A549 (cell line): ENCODE measurements around the gene PSMA7.

Experiments
- CEBPB ChIP-seq, 2 experiments: fragments of >200 bp in 1 of 2; sonication (Bioruptor Twin) in 1 of 2; formaldehyde crosslinking in 1 of 2; IDR thresholded peaks; 2 replicates each; pipeline ENCODE4 v1.6.1; 2012 to 2016
- EP300 ChIP-seq, 2 experiments: fragments of >200 bp; sonication (Bioruptor Twin); formaldehyde crosslinking; IDR thresholded peaks; 2 replicates in 1 of 2; 3 replicates in 1 of 2; pipeline ENCODE4 v1.6.1; 2016 to 2017
- HOXB13 ChIP-seq: fragments of 250-450 bp; sonication (Bioruptor Pico); IDR thresholded peaks from 2 replicates; pipeline ENCODE4 v1.5.0; 2020; ENCODE audit warnings: low read depth, mild to moderate bottlenecking, moderate library complexity
- JUNB ChIP-seq: fragments of >200 bp; sonication (Bioruptor Twin); formaldehyde crosslinking; IDR thresholded peaks from 2 replicates; pipeline ENCODE4 v1.6.1; 2016
- MYC ChIP-seq: IDR thresholded peaks from 2 replicates; pipeline ENCODE4 v1.6.1; 2012; ENCODE audit warnings: mild to moderate bottlenecking, inconsistent platforms, low read length, improper control_type of control experiment, borderline replicate concordance
- NFE2L2 ChIP-seq: fragments of 150-350 bp; conservative IDR thresholded peaks from 2 replicates; pipeline ENCODE4 v1.6.1; 2014; ENCODE audit warnings: low read length
- POLR2A ChIP-seq: IDR thresholded peaks from 2 replicates; pipeline ENCODE4 v1.6.1; 2012; ENCODE audit warnings: mild to moderate bottlenecking, low read length
- TF ChIP-seq, protein P1 (sequence below): fragments of >200 bp; sonication (Bioruptor Twin); formaldehyde crosslinking; IDR thresholded peaks from 3 replicates; pipeline ENCODE4 v1.5.1; 2016
- TF ChIP-seq, protein P2 (sequence below): fragments of 200-600 bp; sonication (generic); IDR thresholded peaks from 2 replicates; pipeline ENCODE4 v1.6.1; 2016; ENCODE audit warnings: antibody characterized with exemption, mild to moderate bottlenecking, moderate library complexity

DNA sequence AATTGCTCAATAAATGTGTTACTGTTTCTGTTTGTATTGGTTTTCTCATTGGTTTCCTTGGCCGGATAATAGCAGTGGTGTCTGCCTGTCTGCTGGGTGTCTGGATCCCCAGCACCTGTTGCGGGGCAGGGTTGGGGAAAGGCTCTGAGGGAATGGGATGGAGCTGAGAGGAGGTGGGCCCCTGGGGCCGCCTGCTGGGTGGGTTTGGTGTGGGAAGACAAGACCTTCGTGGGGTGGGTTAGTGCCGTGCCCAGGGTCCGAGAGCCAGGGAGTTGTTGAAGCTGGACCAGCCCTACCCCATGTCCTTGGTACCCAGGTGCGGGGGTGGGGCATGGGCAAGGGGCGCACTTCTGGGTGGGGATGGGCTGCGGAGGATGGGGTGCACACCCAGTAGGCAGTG is 4.3 kb upstream of the PSMA7 start:
- no peak for TF ChIP-seq CEBPB (IDR thresholded peaks at IDR 0.05)
- TF ChIP-seq, protein P1, sequence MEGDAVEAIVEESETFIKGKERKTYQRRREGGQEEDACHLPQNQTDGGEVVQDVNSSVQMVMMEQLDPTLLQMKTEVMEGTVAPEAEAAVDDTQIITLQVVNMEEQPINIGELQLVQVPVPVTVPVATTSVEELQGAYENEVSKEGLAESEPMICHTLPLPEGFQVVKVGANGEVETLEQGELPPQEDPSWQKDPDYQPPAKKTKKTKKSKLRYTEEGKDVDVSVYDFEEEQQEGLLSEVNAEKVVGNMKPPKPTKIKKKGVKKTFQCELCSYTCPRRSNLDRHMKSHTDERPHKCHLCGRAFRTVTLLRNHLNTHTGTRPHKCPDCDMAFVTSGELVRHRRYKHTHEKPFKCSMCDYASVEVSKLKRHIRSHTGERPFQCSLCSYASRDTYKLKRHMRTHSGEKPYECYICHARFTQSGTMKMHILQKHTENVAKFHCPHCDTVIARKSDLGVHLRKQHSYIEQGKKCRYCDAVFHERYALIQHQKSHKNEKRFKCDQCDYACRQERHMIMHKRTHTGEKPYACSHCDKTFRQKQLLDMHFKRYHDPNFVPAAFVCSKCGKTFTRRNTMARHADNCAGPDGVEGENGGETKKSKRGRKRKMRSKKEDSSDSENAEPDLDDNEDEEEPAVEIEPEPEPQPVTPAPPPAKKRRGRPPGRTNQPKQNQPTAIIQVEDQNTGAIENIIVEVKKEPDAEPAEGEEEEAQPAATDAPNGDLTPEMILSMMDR, result no peak
- TF ChIP-seq EP300 (IDR thresholded peaks at IDR 0.05), result no peak
- no peak for TF ChIP-seq POLR2A
- TF ChIP-seq MYC, result no peak
- TF ChIP-seq, protein P2, sequence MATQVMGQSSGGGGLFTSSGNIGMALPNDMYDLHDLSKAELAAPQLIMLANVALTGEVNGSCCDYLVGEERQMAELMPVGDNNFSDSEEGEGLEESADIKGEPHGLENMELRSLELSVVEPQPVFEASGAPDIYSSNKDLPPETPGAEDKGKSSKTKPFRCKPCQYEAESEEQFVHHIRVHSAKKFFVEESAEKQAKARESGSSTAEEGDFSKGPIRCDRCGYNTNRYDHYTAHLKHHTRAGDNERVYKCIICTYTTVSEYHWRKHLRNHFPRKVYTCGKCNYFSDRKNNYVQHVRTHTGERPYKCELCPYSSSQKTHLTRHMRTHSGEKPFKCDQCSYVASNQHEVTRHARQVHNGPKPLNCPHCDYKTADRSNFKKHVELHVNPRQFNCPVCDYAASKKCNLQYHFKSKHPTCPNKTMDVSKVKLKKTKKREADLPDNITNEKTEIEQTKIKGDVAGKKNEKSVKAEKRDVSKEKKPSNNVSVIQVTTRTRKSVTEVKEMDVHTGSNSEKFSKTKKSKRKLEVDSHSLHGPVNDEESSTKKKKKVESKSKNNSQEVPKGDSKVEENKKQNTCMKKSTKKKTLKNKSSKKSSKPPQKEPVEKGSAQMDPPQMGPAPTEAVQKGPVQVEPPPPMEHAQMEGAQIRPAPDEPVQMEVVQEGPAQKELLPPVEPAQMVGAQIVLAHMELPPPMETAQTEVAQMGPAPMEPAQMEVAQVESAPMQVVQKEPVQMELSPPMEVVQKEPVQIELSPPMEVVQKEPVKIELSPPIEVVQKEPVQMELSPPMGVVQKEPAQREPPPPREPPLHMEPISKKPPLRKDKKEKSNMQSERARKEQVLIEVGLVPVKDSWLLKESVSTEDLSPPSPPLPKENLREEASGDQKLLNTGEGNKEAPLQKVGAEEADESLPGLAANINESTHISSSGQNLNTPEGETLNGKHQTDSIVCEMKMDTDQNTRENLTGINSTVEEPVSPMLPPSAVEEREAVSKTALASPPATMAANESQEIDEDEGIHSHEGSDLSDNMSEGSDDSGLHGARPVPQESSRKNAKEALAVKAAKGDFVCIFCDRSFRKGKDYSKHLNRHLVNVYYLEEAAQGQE, result no peak
- no peak for TF ChIP-seq NFE2L2
- TF ChIP-seq JUNB, result no peak
- TF ChIP-seq HOXB13 (CRISPR knock-in tag), result no peak
